ENCODE measurements around the gene TCERG1L.
A peak's percentile ranks its signal among the peaks of the same experiment; 100 is the strongest.

TCERG1L gene

GRCh38 chr10:131230641-131231322, 80.7 kb downstream of the TCERG1L start:
- no CpG with 5 or more reads among the region's 15 CpGs for WGBS, 2 donors (ENCODE audit: extremely low coverage in 2 of 2, insufficient read length in 2 of 2, insufficient replicate concordance in 1 of 2)
- Histone ChIP-seq H2BK120ac (ENCODE audit: low read depth, low read length) (no peak overlapping the region), H2BK15ac (ENCODE audit: low read length) (no peak overlapping the region), H2BK5ac (ENCODE audit: low read length) (no peak overlapping the region), H3K18ac (ENCODE audit: low read length) (no peak overlapping the region), H4K8ac (ENCODE audit: low read depth, low read length) (no peak overlapping the region), H3K4ac (ENCODE audit: low read length) (peak overlapping the region; percentile 10), H3K27me3 (ENCODE audit: control insufficient read depth in 3 of 3, insufficient read depth in 3 of 3, low read depth in 1 of 3, low read length in 3 of 3) (no peaks in the 10 kb centered on the region), H2AK5ac (ENCODE audit: low read depth, low read length) (no peak overlapping the region), H3K23ac (ENCODE audit: low read depth, low read length, poor library complexity) (peak overlapping the region; percentile 56), H3K4me2 (ENCODE audit: insufficient read depth, low read length, poor library complexity, severe bottlenecking) (no peak overlapping the region), H4K91ac (ENCODE audit: low read depth, low read length, poor library complexity) (no peak overlapping the region), H3K36me3 (replicated peaks in 1 of 2; ENCODE audit: control insufficient read depth in 2 of 2, insufficient read depth in 2 of 2, low read length in 2 of 2) (no peaks in the 10 kb centered on the region), H2AFZ (ENCODE audit: low read length) (no peak overlapping the region), H3K4me3 (ENCODE audit: low read length in 2 of 2) (no peak overlapping the region), H3K14ac (ENCODE audit: low read length) (no peak overlapping the region), H2BK12ac (ENCODE audit: low read length) (no peak overlapping the region), H3K27ac (replicated peaks; ENCODE audit: low read length) (no peak overlapping the region), H3K4me1 (ENCODE audit: control insufficient read depth in 2 of 2, insufficient read depth in 1 of 2, low read depth in 1 of 2, low read length in 2 of 2) (peaks cover 0 to 4% of the 10 kb centered on the region in 2 donors), H3K9ac (ENCODE audit: low read depth, low read length, poor library complexity) (peak overlapping the region; percentile 24), H3K9me3 (replicated peaks in 1 of 2; ENCODE audit: control insufficient read depth in 2 of 2, insufficient read depth in 1 of 2, low read depth in 1 of 2, low read length in 2 of 2) (peaks cover 0 to 6% of the 10 kb centered on the region in 2 donors), H3K79me1 (ENCODE audit: low read depth, low read length) (no peaks in the 10 kb centered on the region)
- no peak for DNase-seq (ENCODE audit: low spot score)

GRCh38 chr10:131230166-131230565, 81.4 kb downstream of the TCERG1L start:
- H3K14ac ChIP-seq (ENCODE audit: low read length): no peak overlapping the region
- H3K27ac ChIP-seq (replicated peaks; ENCODE audit: low read length): no peak overlapping the region
- peak overlapping the region; percentile 73 for H2AK5ac ChIP-seq (ENCODE audit: low read depth, low read length)
- no peaks in the 10 kb centered on the region for H3K36me3 ChIP-seq (replicated peaks in 1 of 2; ENCODE audit: control insufficient read depth in 2 of 2, insufficient read depth in 2 of 2, low read length in 2 of 2)
- H3K4me2 ChIP-seq (ENCODE audit: insufficient read depth, low read length, poor library complexity, severe bottlenecking): no peak overlapping the region
- no peak overlapping the region for H3K4me3 ChIP-seq (ENCODE audit: low read length in 2 of 2)
- no peak overlapping the region for H2BK15ac ChIP-seq (ENCODE audit: low read length)
- peaks cover 0 to 6% of the 10 kb centered on the region in 2 donors for H3K9me3 ChIP-seq (replicated peaks in 1 of 2; ENCODE audit: control insufficient read depth in 2 of 2, insufficient read depth in 1 of 2, low read depth in 1 of 2, low read length in 2 of 2)
- H2BK12ac ChIP-seq (ENCODE audit: low read length): no peak overlapping the region
- WGBS, 2 donors (ENCODE audit: extremely low coverage in 2 of 2, insufficient read length in 2 of 2, insufficient replicate concordance in 1 of 2): no CpG with 5 or more reads among the region's 17 CpGs
- peak overlapping the region; percentile 70 for H3K18ac ChIP-seq (ENCODE audit: low read length)
- no peak overlapping the region for H2BK5ac ChIP-seq (ENCODE audit: low read length)
- H2AFZ ChIP-seq (ENCODE audit: low read length): no peak overlapping the region
- H2BK120ac ChIP-seq (ENCODE audit: low read depth, low read length): no peak overlapping the region
- H3K23ac ChIP-seq (ENCODE audit: low read depth, low read length, poor library complexity): peak overlapping the region; percentile 56
- peaks cover 0 to 4% of the 10 kb centered on the region in 2 donors for H3K4me1 ChIP-seq (ENCODE audit: control insufficient read depth in 2 of 2, insufficient read depth in 1 of 2, low read depth in 1 of 2, low read length in 2 of 2)
- no peak overlapping the region for H3K9ac ChIP-seq (ENCODE audit: low read depth, low read length, poor library complexity)
- H4K8ac ChIP-seq (ENCODE audit: low read depth, low read length): no peak overlapping the region
- no peaks in the 10 kb centered on the region for H3K27me3 ChIP-seq (ENCODE audit: control insufficient read depth in 3 of 3, insufficient read depth in 3 of 3, low read depth in 1 of 3, low read length in 3 of 3)
- H3K4ac ChIP-seq (ENCODE audit: low read length): peak overlapping the region; percentile 10
- no peak overlapping the region for H4K91ac ChIP-seq (ENCODE audit: low read depth, low read length, poor library complexity)
- H3K79me1 ChIP-seq (ENCODE audit: low read depth, low read length): no peaks in the 10 kb centered on the region
- no peak for DNase-seq (ENCODE audit: low spot score)

GRCh38 chr10:131227163-131227740, 84.3 kb downstream of the TCERG1L start:
- no peak overlapping the region for H3K14ac ChIP-seq (ENCODE audit: low read length)
- H3K27ac ChIP-seq (replicated peaks; ENCODE audit: low read length): no peak overlapping the region
- no peak for DNase-seq (ENCODE audit: low spot score)
- no peak overlapping the region for H3K4ac ChIP-seq (ENCODE audit: low read length)
- WGBS, 2 donors (ENCODE audit: extremely low coverage in 2 of 2, insufficient read length in 2 of 2, insufficient replicate concordance in 1 of 2): no CpG with 5 or more reads among the region's 16 CpGs
- no peak overlapping the region for H2AFZ ChIP-seq (ENCODE audit: low read length)
- H2BK120ac ChIP-seq (ENCODE audit: low read depth, low read length): no peak overlapping the region
- no peak overlapping the region for H3K9ac ChIP-seq (ENCODE audit: low read depth, low read length, poor library complexity)
- H3K4me2 ChIP-seq (ENCODE audit: insufficient read depth, low read length, poor library complexity, severe bottlenecking): no peak overlapping the region
- H3K23ac ChIP-seq (ENCODE audit: low read depth, low read length, poor library complexity): no peak overlapping the region
- no peak overlapping the region for H3K18ac ChIP-seq (ENCODE audit: low read length)
- H2AK5ac ChIP-seq (ENCODE audit: low read depth, low read length): no peak overlapping the region
- H4K8ac ChIP-seq (ENCODE audit: low read depth, low read length): no peak overlapping the region
- H2BK15ac ChIP-seq (ENCODE audit: low read length): no peak overlapping the region
- H4K91ac ChIP-seq (ENCODE audit: low read depth, low read length, poor library complexity): no peak overlapping the region
- no peak overlapping the region for H3K4me3 ChIP-seq (ENCODE audit: low read length in 2 of 2)
- H3K79me1 ChIP-seq (ENCODE audit: low read depth, low read length): no peaks in the 10 kb centered on the region
- H2BK12ac ChIP-seq (ENCODE audit: low read length): no peak overlapping the region
- no peaks in the 10 kb centered on the region for H3K27me3 ChIP-seq (ENCODE audit: control insufficient read depth in 3 of 3, insufficient read depth in 3 of 3, low read depth in 1 of 3, low read length in 3 of 3)
- peaks cover 0 to 5% of the 10 kb centered on the region in 2 donors for H3K4me1 ChIP-seq (ENCODE audit: control insufficient read depth in 2 of 2, insufficient read depth in 1 of 2, low read depth in 1 of 2, low read length in 2 of 2)
- H2BK5ac ChIP-seq (ENCODE audit: low read length): no peak overlapping the region
- peaks cover 0 to 4% of the 10 kb centered on the region in 2 donors for H3K9me3 ChIP-seq (replicated peaks in 1 of 2; ENCODE audit: control insufficient read depth in 2 of 2, insufficient read depth in 1 of 2, low read depth in 1 of 2, low read length in 2 of 2)
- no peaks in the 10 kb centered on the region for H3K36me3 ChIP-seq (replicated peaks in 1 of 2; ENCODE audit: control insufficient read depth in 2 of 2, insufficient read depth in 2 of 2, low read length in 2 of 2)

GRCh38 chr10:131226446-131227162, 84.9 kb downstream of the TCERG1L start:
- no peak for DNase-seq (ENCODE audit: low spot score)
- H3K4me3 ChIP-seq (ENCODE audit: low read length in 2 of 2): no peak overlapping the region
- H3K4me1 ChIP-seq (ENCODE audit: control insufficient read depth in 2 of 2, insufficient read depth in 1 of 2, low read depth in 1 of 2, low read length in 2 of 2): peaks cover 0 to 1% of the 10 kb centered on the region in 2 donors
- no CpG with 5 or more reads among the region's 18 CpGs for WGBS, 2 donors (ENCODE audit: extremely low coverage in 2 of 2, insufficient read length in 2 of 2, insufficient replicate concordance in 1 of 2)
- H3K14ac ChIP-seq (ENCODE audit: low read length): peak overlapping the region; percentile 60
- H3K4ac ChIP-seq (ENCODE audit: low read length): no peak overlapping the region
- H3K36me3 ChIP-seq (replicated peaks in 1 of 2; ENCODE audit: control insufficient read depth in 2 of 2, insufficient read depth in 2 of 2, low read length in 2 of 2): no peaks in the 10 kb centered on the region
- H3K9ac ChIP-seq (ENCODE audit: low read depth, low read length, poor library complexity): no peak overlapping the region
- no peaks in the 10 kb centered on the region for H3K79me1 ChIP-seq (ENCODE audit: low read depth, low read length)
- H3K27ac ChIP-seq (replicated peaks; ENCODE audit: low read length): no peak overlapping the region
- no peak overlapping the region for H2BK15ac ChIP-seq (ENCODE audit: low read length)
- peaks cover 0 to 4% of the 10 kb centered on the region in 2 donors for H3K9me3 ChIP-seq (replicated peaks in 1 of 2; ENCODE audit: control insufficient read depth in 2 of 2, insufficient read depth in 1 of 2, low read depth in 1 of 2, low read length in 2 of 2)
- no peak overlapping the region for H3K23ac ChIP-seq (ENCODE audit: low read depth, low read length, poor library complexity)
- H3K27me3 ChIP-seq (ENCODE audit: control insufficient read depth in 3 of 3, insufficient read depth in 3 of 3, low read depth in 1 of 3, low read length in 3 of 3): no peaks in the 10 kb centered on the region
- H3K4me2 ChIP-seq (ENCODE audit: insufficient read depth, low read length, poor library complexity, severe bottlenecking): no peak overlapping the region
- no peak overlapping the region for H2BK120ac ChIP-seq (ENCODE audit: low read depth, low read length)
- H4K91ac ChIP-seq (ENCODE audit: low read depth, low read length, poor library complexity): no peak overlapping the region
- no peak overlapping the region for H2AFZ ChIP-seq (ENCODE audit: low read length)
- H2BK12ac ChIP-seq (ENCODE audit: low read length): no peak overlapping the region
- H4K8ac ChIP-seq (ENCODE audit: low read depth, low read length): no peak overlapping the region
- H2BK5ac ChIP-seq (ENCODE audit: low read length): no peak overlapping the region
- no peak overlapping the region for H3K18ac ChIP-seq (ENCODE audit: low read length)
- H2AK5ac ChIP-seq (ENCODE audit: low read depth, low read length): no peak overlapping the region

Measured in neuronal stem cell (in vitro differentiated cells).